Heart left ventricle (tissue), 16 donors: ENCODE results near the gene GIPC1. TPM values are rescaled to one million over a fixed set of nuclear protein-coding genes. Genes with fewer than 3 reads are reported as not detected.

ENCODE experiments used
- ATAC-seq, 4 donors: fragments of 200-7000 bp; cut with Tn5 transposase; one replicate each; pipeline ENCODE4 v1.9.1; 2020 to 2022; ENCODE audit warnings: moderate library complexity in 4 of 4, mild to moderate bottlenecking in 3 of 4, moderate number of reproducible peaks in 1 of 4
- DNase-seq, 5 donors: peaks; one replicate each; pipeline ENCODE4 v3.0.0-alpha.2; 2020
- H3K27ac ChIP-seq, 12 donors: fragments of 200-600 bp; sonication (generic) in 4 of 12; one replicate each; pipeline versions ENCODE4 v1.5.0 to v1.8.0; 2016 to 2022; ENCODE audit warnings: mild to moderate bottlenecking in 2 of 12
- H3K27me3 ChIP-seq, 9 donors: fragments of 200-600 bp; sonication (generic) in 2 of 9; one replicate each; pipeline versions ENCODE4 v1.5.1 to v1.8.0; 2016 to 2022; ENCODE audit warnings: mild to moderate bottlenecking in 3 of 9
- H3K36me3 ChIP-seq, 9 donors: fragments of 200-600 bp; sonication (generic) in 2 of 9; one replicate each; pipeline versions ENCODE4 v1.5.0 to v1.8.0; 2018 to 2022; ENCODE audit warnings: mild to moderate bottlenecking in 2 of 9
- H3K4me1 ChIP-seq, 12 donors: fragments of 200-600 bp; sonication (generic) in 4 of 12; one replicate each; pipeline versions ENCODE4 v1.5.0 to v1.8.0; 2016 to 2022; ENCODE audit warnings: mild to moderate bottlenecking in 3 of 12
- H3K4me3 ChIP-seq, 12 donors: fragments of 200-600 bp; sonication (generic) in 4 of 12; one replicate each; pipeline versions ENCODE4 v1.5.0 to v1.8.0; 2017 to 2022; ENCODE audit warnings: mild to moderate bottlenecking in 9 of 12, moderate library complexity in 4 of 12
- H3K9me3 ChIP-seq, 12 donors: fragments of 200-600 bp; sonication (generic) in 4 of 12; one replicate each; pipeline versions ENCODE4 v1.5.0 to v1.8.0; 2016 to 2022; ENCODE audit warnings: mild to moderate bottlenecking in 1 of 12
- CTCF ChIP-seq, 12 donors: fragments of 200-600 bp; sonication (generic) in 4 of 12; IDR thresholded peaks; one replicate each; pipeline versions ENCODE4 v1.5.0 to v1.8.0; 2018 to 2022; ENCODE audit warnings: antibody characterized with exemption in 12 of 12, mild to moderate bottlenecking in 5 of 12
- POLR2A ChIP-seq, 2 donors: fragments of 450-650 bp; IDR thresholded peaks; one replicate each; pipeline ENCODE4 v1.6.1; 2017; ENCODE audit warnings: antibody characterized with exemption in 2 of 2, mild to moderate bottlenecking in 2 of 2, moderate library complexity in 2 of 2
- WGBS, 4 donors: extraction: QIAGEN DNeasy Blood & Tissue Kit in 2 of 4; methylation state at CpG; one replicate each; pipeline versions ENCODE4 v1.1.5 to v1.1.7; 2013 to 2018; 5-methylcytosine and 5-hydroxymethylcytosine counted together
- intact Hi-C, 10 donors: fragments of 100-400 bp; cut with DNase I; formaldehyde crosslinking; loops; one replicate each; pipeline versions ENCODE4 v1.11.1 to v1.14.2; 2022
- polyA plus RNA-seq, 2 donors: library from polyadenylated mRNA; stranded (reverse); fragments of 200-250 nt; gene quantifications; one replicate each; pipeline ENCODE4 v1.2.3, GENCODE V29; 2013
- total RNA-seq, 9 donors: library from RNA; depleted of rRNA in 2 of 9; stranded (reverse); fragments of >200 nt in 2 of 9; fragmentation: NEBNext Ultra II Directional in 3 of 9; extraction: Animal tissue kit (Norgen Biotek cat#: 25700) in 3 of 9; gene quantifications; one replicate each; pipeline versions ENCODE4 v1.1.0 to v1.2.4, GENCODE V29; 2016 to 2023
- donor health status: ischemic (EF 13 %, LVEDD 7.1; RV severe dilation, severe dysfunction).
- donor health status: healthy with polysubstance abuse.
- donor health status: DM: no; HTN: yes; CAD: no.
- donor health status: DM: no; HTN: no; CAD: no.
- donor health status: ischemic (EF 25% LVEDD 6.9; RV normal size, moderate dysfunction).
- donor health status: ischemic (EF 25% LVEDD 5.7; RV mildly dilated, moderate dysfunction).
- donor health status: healthy.
- donor health status: DM: yes; HTN: yes; CAD: no.
- donor health status: ischemic (EF 35%, LVEDD 5.7; RV mildly dilated, moderate dysfunction).
- donor health status: nonischemic (EF 11% LVEDD 7.7; RV severe dilation, severe dysfunction).
- donor health status: DM: yes; HTN: yes; CAD: no.
- donor health status: PGD.
- donor health status: ischemic (EF 29% LVEDD 5.4; RV normal size, mild dysfunction).
- donor health status: nonischemic (EF 23%, LVEDD 6.1; RV moderate dilation, normal function).

Gene GIPC1
- total and polyA plus RNA-seq, 11 donors, result 44.9 to 87.4 (median 49.7) TPM

GRCh38 chr19:14442891-14443631, 52.9 kb downstream of the GIPC1 start:
- peaks cover 2 to 36% (median 30%) of the 10 kb centered on the region in 12 donors for H3K4me1 ChIP-seq
- no peak for DNase-seq
- WGBS, 4 donors, result 93 to 98% (median 95%) methylated on average over 8 to 16 of the region's 16 CpGs
- TF ChIP-seq POLR2A (IDR thresholded peaks at IDR 0.05), result no peak
- no peak for TF ChIP-seq CTCF (IDR thresholded peaks at IDR 0.05)
- intact Hi-C loops, result loop anchor here in 1 of 10 donors (5.0 kb wide), 1 partner anchor 34 kb away; the partner anchor contains the start of gene PTGER1
- no peaks in the 10 kb centered on the region for H3K9me3 ChIP-seq
- ATAC-seq, result no peak
- H3K4me3 ChIP-seq, result no peak overlapping the region
- H3K27ac ChIP-seq, result no peak overlapping the region
- H3K27me3 ChIP-seq, result no peaks in the 10 kb centered on the region
- peaks cover 15 to 74% (median 70%) of the 10 kb centered on the region in 9 donors for H3K36me3 ChIP-seq

GRCh38 chr19:14441041-14441938, 54.6 kb downstream of the GIPC1 start:
- DNase-seq, result peak in 2 of 5 donors; percentile 41 to 44
- H3K4me1 ChIP-seq, result peaks cover 2 to 51% (median 37%) of the 10 kb centered on the region in 12 donors
- H3K9me3 ChIP-seq, result no peaks in the 10 kb centered on the region
- TF ChIP-seq POLR2A (IDR thresholded peaks at IDR 0.05), result no peak
- no peak for TF ChIP-seq CTCF (IDR thresholded peaks at IDR 0.05)
- peak overlapping the region in 2 of 12 donors; percentile 62 to 82 for H3K27ac ChIP-seq
- H3K27me3 ChIP-seq, result no peaks in the 10 kb centered on the region
- peaks cover 13 to 68% (median 52%) of the 10 kb centered on the region in 9 donors for H3K36me3 ChIP-seq
- ATAC-seq, result peak in 3 of 4 donors; percentile 3 to 41 (median 23)
- 79 to 88% (median 87%) methylated on average over 7 to 34 of the region's 34 CpGs for WGBS, 4 donors
- H3K4me3 ChIP-seq, result peak overlapping the region in 1 of 12 donors; percentile 62
- intact Hi-C loops, result loop anchor here in 1 of 10 donors (5.0 kb wide), 1 partner anchor 36 kb away; the partner anchor contains the start of gene PTGER1

GRCh38 chr19:14440049-14440448, 55.9 kb downstream of the GIPC1 start:
- intact Hi-C loops, result loop anchor here in 1 of 10 donors (5.0 kb wide), 1 partner anchor 37 kb away; the partner anchor contains the start of gene PTGER1
- no peaks in the 10 kb centered on the region for H3K9me3 ChIP-seq
- 36 to 47% (median 41%) methylated on average over 8 to 9 of the region's 9 CpGs for WGBS, 4 donors
- H3K27ac ChIP-seq, result peak overlapping the region in 11 of 12 donors; percentile 37 to 82 (median 62)
- DNase-seq, result peak; percentile 75 to 91 (median 84)
- ATAC-seq, result peak; percentile 32 to 72 (median 60)
- TF ChIP-seq POLR2A (IDR thresholded peaks at IDR 0.05) (no peak), CTCF (IDR thresholded peaks at IDR 0.05) (no peak)
- H3K4me3 ChIP-seq, result peak overlapping the region in 9 of 12 donors; percentile 16 to 62 (median 30)
- H3K4me1 ChIP-seq, result peaks cover 2 to 63% (median 48%) of the 10 kb centered on the region in 12 donors
- H3K27me3 ChIP-seq, result no peaks in the 10 kb centered on the region
- H3K36me3 ChIP-seq, result peaks cover 10 to 63% (median 41%) of the 10 kb centered on the region in 9 donors
